K562 (cell line): ENCODE data around the gene CRIM1. TPM values are rescaled to one million over a fixed set of nuclear protein-coding genes. Genes with fewer than 3 reads are reported as not detected.
A peak's percentile ranks its signal among the peaks of the same experiment; 100 is the strongest.

Experiments used
- ATAC-seq: fragments of 200-7000 bp; cut with Tn5 transposase; 3 replicates; pipeline ENCODE4 v1.9.1; 2020; ENCODE audit warnings: moderate library complexity
- BruUV-seq: library from RNA; stranded (reverse); fragments of 400-500 nt; replicated peaks from 2 replicates; lab custom pipeline; 2021; lab: Mats Ljungman, UMichigan
- CTCF ChIA-PET: fragments of 300-600 bp; formaldehyde crosslinking; extraction: SDS; loops from one replicate; lab custom pipeline; 2021; ENCODE audit warnings: low intra/inter-chr PET ratio; lab: Yijun Ruan, JAX
- POLR2A ChIA-PET: fragments of 300-600, 350-650 bp; sonication (Branson Sonifier 250); formaldehyde crosslinking; extraction: SDS; loops from one replicate; lab custom pipeline; 2021; ENCODE audit warnings: antibody characterized with exemption, inconsistent platforms; lab: Yijun Ruan, JAX
- DNase-seq, 4 experiments: peaks; one replicate each; pipeline versions ENCODE4 v3.0.0 to v3.0.0-alpha.2; 2011 to 2018; ENCODE audit warnings: low spot score in 3 of 4, mixed read lengths in 3 of 4; ENCODE audit errors: extremely low read depth in 1 of 4
- FAIRE-seq: peaks from 2 replicates; lab custom pipeline; 2011; peaks lifted over from hg19 to GRCh38; lab: Jason Lieb, UNC
- H2AFZ ChIP-seq: 2 replicates; pipeline ENCODE4 v1.6.0; 2011; ENCODE audit warnings: low read depth, low read length, control low read depth, inconsistent platforms
- H3K27ac ChIP-seq: fragments of 200-600 bp; 3 replicates; pipeline ENCODE4 v1.8.0; 2011; ENCODE audit warnings: low read depth, mild to moderate bottlenecking, control low read depth, inconsistent platforms, low read length, moderate library complexity, mixed read lengths; ENCODE audit errors: extremely low read depth
- H3K27me3 ChIP-seq, 2 experiments: fragments of 300-600 bp in 1 of 2; 2 replicates in 1 of 2; 3 replicates in 1 of 2; pipeline versions ENCODE4 v1.6.0 to v1.8.0; 2011; ENCODE audit warnings: inconsistent platforms in 2 of 2, low read length in 2 of 2, mild to moderate bottlenecking in 1 of 2, mixed read lengths in 1 of 2, moderate library complexity in 1 of 2; ENCODE audit not compliant: control insufficient read depth in 2 of 2, insufficient read depth in 2 of 2
- H3K36me3 ChIP-seq: fragments of 300-600 bp; 3 replicates; pipeline ENCODE4 v1.8.0; 2011; ENCODE audit warnings: mild to moderate bottlenecking, low read length, inconsistent platforms; ENCODE audit not compliant: control insufficient read depth, insufficient read depth
- H3K4me1 ChIP-seq, 2 experiments: fragments of 200-600 bp in 1 of 2; replicated peaks in 1 of 2; 2 replicates in 1 of 2; 3 replicates in 1 of 2; pipeline versions ENCODE4 v1.5.1 to v1.8.0; 2011; ENCODE audit warnings: inconsistent platforms in 2 of 2, low read length in 2 of 2, mild to moderate bottlenecking in 1 of 2, mixed read lengths in 1 of 2, moderate library complexity in 1 of 2; ENCODE audit not compliant: control insufficient read depth in 2 of 2, insufficient read depth in 2 of 2
- H3K4me2 ChIP-seq: 2 replicates; pipeline ENCODE4 v1.6.1; 2011; ENCODE audit warnings: low read length, control low read depth, inconsistent platforms, mixed read lengths; ENCODE audit not compliant: insufficient read depth
- H3K4me3 ChIP-seq: fragments of 200-600 bp; sonication (generic), shearing (Covaris generic); 2 replicates; pipeline ENCODE4 v1.5.1; 2016; ENCODE audit warnings: control low read depth, inconsistent platforms
- H3K79me2 ChIP-seq: fragments of 200-600 bp; 3 replicates; pipeline ENCODE4 v1.8.0; 2011; ENCODE audit warnings: low read length, inconsistent platforms; ENCODE audit not compliant: control insufficient read depth, insufficient read depth
- H3K9ac ChIP-seq, 2 experiments: 2 replicates each; pipeline versions ENCODE4 v1.6.0 to v1.6.1; 2011; ENCODE audit warnings: low read depth in 2 of 2, low read length in 2 of 2, control low read depth in 1 of 2, inconsistent platforms in 1 of 2, mild to moderate bottlenecking in 1 of 2, mixed read lengths in 1 of 2; ENCODE audit not compliant: insufficient read depth in 1 of 2
- H3K9me1 ChIP-seq: one replicate; pipeline ENCODE4 v1.6.0; 2011; ENCODE audit warnings: inconsistent platforms, mild to moderate bottlenecking, low read length, moderate library complexity; ENCODE audit not compliant: control insufficient read depth, insufficient read depth
- H3K9me3 ChIP-seq: replicated peaks from 2 replicates; pipeline ENCODE4 v1.5.1; 2011; ENCODE audit warnings: low read depth, low read length, inconsistent platforms; ENCODE audit not compliant: control insufficient read depth, insufficient read depth
- H4K20me1 ChIP-seq: replicated peaks from 2 replicates; pipeline ENCODE4 v1.6.1; 2011; ENCODE audit warnings: low read length, inconsistent platforms, mixed read lengths; ENCODE audit not compliant: control insufficient read depth, insufficient read depth
- CTBP1 ChIP-seq: fragments of 450-650 bp; IDR thresholded peaks from 2 replicates; pipeline ENCODE4 v1.6.1; 2016; ENCODE audit warnings: borderline replicate concordance
- EP400 ChIP-seq: fragments of 450-650 bp; IDR thresholded peaks from 2 replicates; pipeline ENCODE4 v1.6.1; 2017; ENCODE audit warnings: antibody characterized with exemption, mild to moderate bottlenecking, moderate library complexity
- ETV1 ChIP-seq: fragments of 450-650 bp; conservative IDR thresholded peaks from 2 replicates; pipeline ENCODE4 v1.6.1; 2016; ENCODE audit warnings: missing genetic modification characterization, control low read depth, low read depth, missing compliant biosample characterization
- MAZ ChIP-seq, 2 experiments: fragments of 450-650 bp in 1 of 2; sonication (generic) in 1 of 2; formaldehyde crosslinking; IDR thresholded peaks in 1 of 2; conservative IDR thresholded peaks in 1 of 2; 2 replicates each; pipeline versions ENCODE4 v1.4.0 to v1.5.0; 2020; ENCODE audit warnings: mild to moderate bottlenecking in 1 of 2, missing genetic modification reagents in 1 of 2
- MCM2 ChIP-seq: fragments of 450-650 bp; IDR thresholded peaks from 2 replicates; pipeline ENCODE4 v1.6.1; 2017; ENCODE audit warnings: low read depth, mild to moderate bottlenecking
- MEIS2 ChIP-seq: fragments of 450-650 bp; IDR thresholded peaks from 2 replicates; pipeline ENCODE4 v1.6.1; 2014; ENCODE audit warnings: mild to moderate bottlenecking; ENCODE audit not compliant: partially characterized antibody
- NR2F6 ChIP-seq: fragments of 450-650 bp; formaldehyde crosslinking; IDR thresholded peaks from 2 replicates; pipeline ENCODE4 v1.4.0; 2020; ENCODE audit warnings: mild to moderate bottlenecking
- NUFIP1 ChIP-seq: fragments of 450-650 bp; IDR thresholded peaks from 2 replicates; pipeline ENCODE4 v1.6.1; 2018; ENCODE audit not compliant: partially characterized antibody
- POLR2A ChIP-seq: fragments of 450-650 bp; conservative IDR thresholded peaks from 2 replicates; pipeline ENCODE4 v1.6.1; 2016
- POLR2G ChIP-seq: fragments of 200-400 bp; formaldehyde crosslinking; IDR thresholded peaks from 2 replicates; pipeline ENCODE4 v1.6.1; 2017; ENCODE audit warnings: low read depth, mild to moderate bottlenecking, antibody characterized with exemption, low read length, moderate library complexity
- POLR2H ChIP-seq: IDR thresholded peaks from 2 replicates; pipeline ENCODE4 v1.6.1; 2016; ENCODE audit warnings: missing genetic modification characterization, low read depth, mild to moderate bottlenecking, control low read depth, missing compliant biosample characterization, moderate library complexity
- SNRNP70 ChIP-seq: fragments of 200-400 bp; formaldehyde crosslinking; optimal IDR thresholded peaks from 2 replicates; pipeline ENCODE3; 2017; ENCODE audit warnings: low read depth, low read length
- TGIF2 ChIP-seq: sonication (generic); formaldehyde crosslinking; IDR thresholded peaks from 2 replicates; pipeline ENCODE4 v1.8.1; 2022; ENCODE audit warnings: mild to moderate bottlenecking, missing genetic modification reagents, moderate library complexity
- YY1 ChIP-seq, 3 experiments: IDR thresholded peaks; 2 replicates each; pipeline ENCODE4 v1.6.1; 2011; ENCODE audit warnings: low read length in 2 of 3, mild to moderate bottlenecking in 2 of 3, moderate library complexity in 2 of 3, borderline replicate concordance in 1 of 3, control low read depth in 1 of 3, low read depth in 1 of 3; ENCODE audit not compliant: insufficient read depth in 3 of 3, insufficient replicate concordance in 2 of 3, control insufficient read depth in 1 of 3, insufficient read length in 1 of 3; ENCODE audit errors: extremely low read depth in 1 of 3
- WGBS: fragments of 100-300 bp; shearing (Covaris generic); methylation state at CpG from one replicate; pipeline ENCODE4 v1.1.6; 2016; ENCODE audit warnings: low coverage, mixed read lengths; ENCODE audit not compliant: insufficient coverage; ENCODE audit errors: missing lambda C conversion rate; 5-methylcytosine and 5-hydroxymethylcytosine counted together
- in situ Hi-C: fragments of 300-500 bp; cut with MboI; formaldehyde crosslinking; loops from 4 replicates; pipeline ENCODE4 v1.15.0; 2018; ENCODE audit warnings: inconsistent platforms, mixed read lengths
- intact Hi-C: fragments of 100-400 bp; cut with micrococcal nuclease; formaldehyde crosslinking; loops from 2 replicates; pipeline ENCODE4 v1.14.2; 2022
- polyA plus RNA-seq, 8 experiments: library from polyadenylated mRNA; depleted of rRNA in 4 of 8; stranded (reverse) in 5 of 8; unstranded in 3 of 8; fragments of >200 nt; fragmentation: Nextera tagmentation in 2 of 8; fragmentation: Illumina TruSeq in 1 of 8; extraction: Ambion mirVana in 2 of 8; extraction: Trizol in 1 of 8; gene quantifications; 2 replicates each; pipeline versions ENCODE4 v1.2.1 to v1.2.3, GENCODE V29; 2011 to 2014; ENCODE audit warnings: inconsistent platforms in 1 of 8, missing spikeins in 1 of 8
- total RNA-seq, 7 experiments: library from RNA; depleted of rRNA in 6 of 7; stranded (reverse); fragments of >200 nt in 6 of 7; fragmentation: Illumina TruSeq in 2 of 7; extraction: Trizol in 2 of 7; gene quantifications; 2 replicates each; pipeline versions ENCODE4 v1.2.1 to v1.2.3, GENCODE V29; 2011 to 2021; ENCODE audit warnings: low replicate concordance in 1 of 7
- TF ChIP-seq, protein P1 (sequence below), 2 experiments: fragments of 450-650 bp; conservative IDR thresholded peaks; 2 replicates each; pipeline ENCODE4 v1.6.1; 2017; ENCODE audit warnings: mild to moderate bottlenecking in 2 of 2, moderate library complexity in 2 of 2
- TF ChIP-seq, protein P2 (sequence below): sonication (generic); formaldehyde crosslinking; IDR thresholded peaks from 2 replicates; pipeline ENCODE4 v1.9.0; 2022; ENCODE audit warnings: mild to moderate bottlenecking, missing genetic modification reagents
- TF ChIP-seq, protein P3 (sequence below): sonication (generic); formaldehyde crosslinking; IDR thresholded peaks from 2 replicates; pipeline ENCODE4 v1.8.0; 2022; ENCODE audit warnings: missing genetic modification reagents, mild to moderate bottlenecking, moderate library complexity, borderline replicate concordance

CRIM1 gene
- total and polyA plus RNA-seq, 9 of the 15 experiments (the other 6 are each of a cell fraction or from before 2014, with no cell fraction given), result 0.01 to 0.36 (median 0.06) TPM; not detected in 1

DNA sequence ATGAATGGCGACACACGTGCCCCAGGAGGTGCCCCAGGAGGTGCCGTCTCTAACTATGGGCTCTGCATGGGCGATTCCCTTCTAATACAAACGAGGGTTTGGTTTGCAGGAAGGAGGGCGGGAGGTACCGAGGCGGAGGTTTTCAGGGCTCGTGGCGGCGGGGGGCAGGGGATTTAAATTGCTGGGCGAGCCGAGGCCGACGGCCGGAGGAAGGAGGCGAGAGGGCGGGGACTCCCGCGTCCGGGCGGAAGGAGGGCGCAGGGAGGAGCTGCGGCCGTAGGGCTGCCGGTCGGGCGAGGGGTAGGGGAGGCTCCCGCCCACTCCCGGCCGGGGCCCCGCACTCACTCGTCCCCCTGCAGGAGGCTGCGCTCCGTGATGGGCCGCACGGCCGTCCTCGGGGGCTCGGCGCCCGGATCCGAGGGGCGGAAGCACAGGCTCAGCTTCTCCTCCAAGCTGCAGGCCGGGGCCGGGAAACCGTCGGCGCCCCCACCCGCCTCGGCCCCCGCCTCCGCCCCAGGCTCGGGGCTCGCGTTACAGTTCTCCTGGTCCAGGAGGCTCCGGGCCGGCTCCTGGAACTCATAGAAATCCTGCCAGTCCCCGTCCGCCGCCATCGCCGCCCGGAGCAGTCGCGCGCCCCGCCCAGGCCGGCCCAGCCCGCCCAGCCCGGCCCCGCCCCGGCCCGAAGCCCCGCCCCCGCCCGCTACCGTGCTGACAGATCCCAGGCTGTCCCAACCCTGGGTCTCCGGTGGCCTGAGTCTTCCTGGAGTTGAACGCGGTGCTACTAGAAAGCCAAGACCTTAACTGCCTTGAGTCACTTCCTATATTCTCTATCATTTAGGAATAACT is 242.2 kb downstream of the CRIM1 start, which contains the start of gene FEZ2:
Gene FEZ2, minus strand, starts transcription at position 637 of the 846 bp plus-strand sequence. Its CDS starts 26 bp downstream, at position 611.
- H2AFZ ChIP-seq, result peak within 1 kb of the TSS; percentile 95
- peaks cover 29% of the 10 kb centered on the region for H3K79me2 ChIP-seq
- BruUV-seq, result no TSS peak
- no peaks in the 10 kb centered on the region for H3K27me3 ChIP-seq
- H3K4me1 ChIP-seq, result peaks cover 4 to 10% of the 10 kb centered on the region in 2 experiments; a peak in 4 of 5 replicates
- ChIA-PET CTCF (no interaction called here), POLR2A (interaction anchor here (0.8 to 1.1 kb wide), 2 partner anchors 15 to 21 kb away, joined by 3 read pairs; no protein-coding TSS in a partner anchor)
- H3K9me3 ChIP-seq, result no peaks in the 10 kb centered on the region
- no peaks in the 10 kb centered on the region for H3K9me1 ChIP-seq
- H3K36me3 ChIP-seq, result peaks cover 5% of the 10 kb centered on the region; the same call in 2 of the 3 replicates
- H3K4me3 ChIP-seq, result peak within 1 kb of the TSS; percentile 85
- WGBS, result 6% methylated on average over 8 of the region's 81 CpGs
- intact Hi-C loops, result no loop called here
- H3K4me2 ChIP-seq, result peak within 1 kb of the TSS; percentile 96
- DNase-seq (peak; percentile 87 to 93 (median 91)), FAIRE-seq (peak; percentile 69), ATAC-seq (peak; percentile 99)
- peak within 1 kb of the TSS; percentile 77 for H3K27ac ChIP-seq
- H4K20me1 ChIP-seq, result no peaks in the 10 kb centered on the region
- peak within 1 kb of the TSS; percentile 77 to 95 for H3K9ac ChIP-seq
- in situ Hi-C loops, result no loop called here
- TF ChIP-seq, protein P1, sequence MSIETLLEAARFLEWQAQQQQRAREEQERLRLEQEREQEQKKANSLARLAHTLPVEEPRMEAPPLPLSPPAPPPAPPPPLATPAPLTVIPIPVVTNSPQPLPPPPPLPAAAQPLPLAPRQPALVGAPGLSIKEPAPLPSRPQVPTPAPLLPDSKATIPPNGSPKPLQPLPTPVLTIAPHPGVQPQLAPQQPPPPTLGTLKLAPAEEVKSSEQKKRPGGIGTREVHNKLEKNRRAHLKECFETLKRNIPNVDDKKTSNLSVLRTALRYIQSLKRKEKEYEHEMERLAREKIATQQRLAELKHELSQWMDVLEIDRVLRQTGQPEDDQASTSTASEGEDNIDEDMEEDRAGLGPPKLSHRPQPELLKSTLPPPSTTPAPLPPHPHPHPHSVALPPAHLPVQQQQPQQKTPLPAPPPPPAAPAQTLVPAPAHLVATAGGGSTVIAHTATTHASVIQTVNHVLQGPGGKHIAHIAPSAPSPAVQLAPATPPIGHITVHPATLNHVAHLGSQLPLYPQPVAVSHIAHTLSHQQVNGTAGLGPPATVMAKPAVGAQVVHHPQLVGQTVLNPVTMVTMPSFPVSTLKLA (conservative IDR thresholded peaks at IDR 0.05), result peak; percentile 73 to 80
- TF ChIP-seq SNRNP70, result no peak
- peak; percentile 50; the same call in 1 of the 2 replicates for TF ChIP-seq EP400
- TF ChIP-seq MEIS2, result peak; percentile 78
- peak in 1 of 2 experiments; percentile 49; a peak in 1 of 4 replicates for TF ChIP-seq MAZ (CRISPR knock-in tag; conservative IDR thresholded peaks at IDR 0.05 in 1 of 2, IDR thresholded peaks at IDR 0.05 in 1 of 2)
- TF ChIP-seq POLR2G, result peak; percentile 86
- TF ChIP-seq POLR2H (tag), result 0 out of 2 replicates have a peak, but pooled peaks have one; percentile 28
- 0 out of 2 replicates have a peak, but pooled peaks have one; percentile 19 for TF ChIP-seq TGIF2 (CRISPR knock-in tag)
- no peak for TF ChIP-seq MCM2
- TF ChIP-seq YY1 (IDR thresholded peaks at IDR 0.05; ENCODE audit: borderline replicate concordance in 1 of 3, control insufficient read depth in 1 of 3, extremely low read depth in 1 of 3, insufficient read depth in 3 of 3, insufficient read length in 1 of 3, insufficient replicate concordance in 2 of 3, low read depth in 1 of 3, low read length in 2 of 3), result peak in 2 of 3 experiments; percentile 70 to 84
- TF ChIP-seq, protein P2, sequence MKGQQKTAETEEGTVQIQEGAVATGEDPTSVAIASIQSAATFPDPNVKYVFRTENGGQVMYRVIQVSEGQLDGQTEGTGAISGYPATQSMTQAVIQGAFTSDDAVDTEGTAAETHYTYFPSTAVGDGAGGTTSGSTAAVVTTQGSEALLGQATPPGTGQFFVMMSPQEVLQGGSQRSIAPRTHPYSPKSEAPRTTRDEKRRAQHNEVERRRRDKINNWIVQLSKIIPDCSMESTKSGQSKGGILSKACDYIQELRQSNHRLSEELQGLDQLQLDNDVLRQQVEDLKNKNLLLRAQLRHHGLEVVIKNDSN, result peak; percentile 48
- peak; percentile 66 for TF ChIP-seq POLR2A
- TF ChIP-seq CTBP1, result no peak
- TF ChIP-seq ETV1 (tag), result peak; percentile 42
- no peak for TF ChIP-seq NR2F6
- TF ChIP-seq, protein P3, sequence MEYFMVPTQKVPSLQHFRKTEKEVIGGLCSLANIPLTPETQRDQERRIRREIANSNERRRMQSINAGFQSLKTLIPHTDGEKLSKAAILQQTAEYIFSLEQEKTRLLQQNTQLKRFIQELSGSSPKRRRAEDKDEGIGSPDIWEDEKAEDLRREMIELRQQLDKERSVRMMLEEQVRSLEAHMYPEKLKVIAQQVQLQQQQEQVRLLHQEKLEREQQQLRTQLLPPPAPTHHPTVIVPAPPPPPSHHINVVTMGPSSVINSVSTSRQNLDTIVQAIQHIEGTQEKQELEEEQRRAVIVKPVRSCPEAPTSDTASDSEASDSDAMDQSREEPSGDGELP (CRISPR knock-in tag), result peak; percentile 33; the same call in 1 of the 2 replicates
- TF ChIP-seq NUFIP1, result no peak
